Natural killer cell (primary cell): ENCODE results near the gene MAP2K2. TPM values are rescaled to one million over a fixed set of nuclear protein-coding genes. Genes with fewer than 3 reads are reported as not detected.

ENCODE experiments used
- ATAC-seq, 3 donors: fragments of 150-1000 bp in 2 of 3; fragments of 200-7000 bp in 1 of 3; cut with Tn5 transposase; 1 replicate in 1 of 3; 2 replicates in 2 of 3; pipeline ENCODE4 v1.10.0; 2021; ENCODE audit warnings: mild to moderate bottlenecking in 2 of 3, moderate library complexity in 2 of 3
- DNase-seq, 2 donors: peaks; one replicate each; pipeline versions ENCODE4 v3.0.0 to v3.0.0-alpha.2; 2013 to 2021; ENCODE audit warnings: mixed read lengths in 1 of 2
- H3K27ac ChIP-seq: one replicate; pipeline ENCODE4 v1.5.1; 2013; ENCODE audit warnings: mild to moderate bottlenecking, low read length
- H3K27me3 ChIP-seq: one replicate; pipeline ENCODE4 v1.6.1; 2013; ENCODE audit warnings: low read length; ENCODE audit not compliant: control insufficient read depth, insufficient read depth
- H3K36me3 ChIP-seq: one replicate; pipeline ENCODE4 v1.6.1; 2013; ENCODE audit warnings: low read length; ENCODE audit not compliant: control insufficient read depth, insufficient read depth
- H3K4me1 ChIP-seq: one replicate; pipeline ENCODE4 v1.6.1; 2013; ENCODE audit warnings: low read length; ENCODE audit not compliant: control insufficient read depth, insufficient read depth
- H3K4me3 ChIP-seq: one replicate; pipeline ENCODE4 v1.5.1; 2013; ENCODE audit warnings: low read length
- H3K9me3 ChIP-seq: one replicate; pipeline ENCODE4 v1.6.1; 2013; ENCODE audit warnings: low read length; ENCODE audit not compliant: control insufficient read depth, insufficient read depth
- H3K27ac Mint-ChIP-seq, 2 donors: one replicate each; pipeline ENCODE4 v1.8.0; 2022; ENCODE audit warnings: mild to moderate bottlenecking in 2 of 2, mixed read lengths in 2 of 2, moderate library complexity in 1 of 2
- H3K27me3 Mint-ChIP-seq, 2 donors: one replicate each; pipeline ENCODE4 v1.8.0; 2022; ENCODE audit warnings: low read depth in 2 of 2, mixed read lengths in 2 of 2
- H3K36me3 Mint-ChIP-seq: one replicate; pipeline ENCODE4 v1.8.0; 2022; ENCODE audit warnings: mixed read lengths
- H3K4me1 Mint-ChIP-seq, 2 donors: one replicate each; pipeline ENCODE4 v1.8.0; 2022; ENCODE audit warnings: mixed read lengths in 2 of 2
- H3K4me3 Mint-ChIP-seq: one replicate; pipeline ENCODE4 v1.8.0; 2022; ENCODE audit warnings: mild to moderate bottlenecking, moderate library complexity, mixed read lengths
- H3K9me3 Mint-ChIP-seq, 2 donors: one replicate each; pipeline ENCODE4 v1.8.0; 2022; ENCODE audit warnings: mixed read lengths in 2 of 2
- WGBS: methylation state at CpG from one replicate; pipeline ENCODE4 v1.1.7; 2013; ENCODE audit warnings: missing lambda C conversion rate; ENCODE audit not compliant: insufficient coverage; 5-methylcytosine and 5-hydroxymethylcytosine counted together
- intact Hi-C: fragments of 100-400 bp; cut with micrococcal nuclease; formaldehyde crosslinking; loops from one replicate; pipeline ENCODE4 v1.14.2; 2022
- total RNA-seq, 4 donors: library from RNA; stranded (reverse); fragments of 120-200 nt in 1 of 4; gene quantifications; one replicate each; pipeline versions ENCODE4 v1.2.3 to v1.2.4, GENCODE V29; 2013 to 2022
- TF ChIP-seq, protein P1 (sequence below): fragments of 200-600 bp; IDR thresholded peaks from one replicate; pipeline ENCODE4 v1.8.0; 2022; ENCODE audit warnings: antibody characterized with exemption

The MAP2K2 gene
- total RNA-seq, 3 donors from 2014 or later (not counting 1 experiment from before 2014, with no cell fraction given): 137 to 154 (median 152) TPM

DNA sequence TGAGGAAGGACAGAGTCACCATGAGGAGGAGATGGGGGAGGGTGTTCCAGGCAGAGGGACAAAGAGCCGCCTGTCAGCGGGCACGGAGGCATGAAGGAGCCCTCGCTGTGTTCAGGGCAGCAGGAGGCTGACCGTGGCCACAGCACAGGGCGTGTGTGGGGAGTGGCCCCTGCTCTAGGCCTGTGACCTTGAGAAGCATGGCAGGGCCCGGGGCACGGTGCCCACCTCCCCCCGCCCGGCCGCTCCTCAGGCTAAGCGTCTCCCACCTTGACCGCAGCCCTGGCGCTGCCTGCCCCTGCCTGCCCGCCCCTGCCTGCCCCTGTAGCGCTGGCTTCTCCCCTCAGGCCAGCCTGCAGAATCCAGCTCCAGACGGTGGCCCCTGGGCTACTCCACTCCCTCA is 11.6 kb downstream of the MAP2K2 start:
- Histone ChIP-seq H3K4me1 (peaks cover 81% of the 10 kb centered on the region), H3K27ac (no peak overlapping the region), H3K36me3 (peaks cover 43% of the 10 kb centered on the region), H3K9me3 (no peaks in the 10 kb centered on the region), H3K4me3 (no peak overlapping the region), H3K27me3 (no peaks in the 10 kb centered on the region)
- H3K9me3 Mint-ChIP-seq: no peaks in the 10 kb centered on the region
- H3K4me3 Mint-ChIP-seq: no peak overlapping the region
- H3K27me3 Mint-ChIP-seq: no peaks in the 10 kb centered on the region
- no peaks in the 10 kb centered on the region for H3K36me3 Mint-ChIP-seq
- DNase-seq: no peak
- WGBS: 93% methylated on average over 17 of the region's 17 CpGs
- intact Hi-C loops: no loop called here
- H3K27ac Mint-ChIP-seq: peak overlapping the region; percentile 71 to 87
- TF ChIP-seq, protein P1, sequence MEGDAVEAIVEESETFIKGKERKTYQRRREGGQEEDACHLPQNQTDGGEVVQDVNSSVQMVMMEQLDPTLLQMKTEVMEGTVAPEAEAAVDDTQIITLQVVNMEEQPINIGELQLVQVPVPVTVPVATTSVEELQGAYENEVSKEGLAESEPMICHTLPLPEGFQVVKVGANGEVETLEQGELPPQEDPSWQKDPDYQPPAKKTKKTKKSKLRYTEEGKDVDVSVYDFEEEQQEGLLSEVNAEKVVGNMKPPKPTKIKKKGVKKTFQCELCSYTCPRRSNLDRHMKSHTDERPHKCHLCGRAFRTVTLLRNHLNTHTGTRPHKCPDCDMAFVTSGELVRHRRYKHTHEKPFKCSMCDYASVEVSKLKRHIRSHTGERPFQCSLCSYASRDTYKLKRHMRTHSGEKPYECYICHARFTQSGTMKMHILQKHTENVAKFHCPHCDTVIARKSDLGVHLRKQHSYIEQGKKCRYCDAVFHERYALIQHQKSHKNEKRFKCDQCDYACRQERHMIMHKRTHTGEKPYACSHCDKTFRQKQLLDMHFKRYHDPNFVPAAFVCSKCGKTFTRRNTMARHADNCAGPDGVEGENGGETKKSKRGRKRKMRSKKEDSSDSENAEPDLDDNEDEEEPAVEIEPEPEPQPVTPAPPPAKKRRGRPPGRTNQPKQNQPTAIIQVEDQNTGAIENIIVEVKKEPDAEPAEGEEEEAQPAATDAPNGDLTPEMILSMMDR: no peak
- peaks cover 55 to 60% of the 10 kb centered on the region in 2 donors for H3K4me1 Mint-ChIP-seq
- no peak for ATAC-seq

DNA sequence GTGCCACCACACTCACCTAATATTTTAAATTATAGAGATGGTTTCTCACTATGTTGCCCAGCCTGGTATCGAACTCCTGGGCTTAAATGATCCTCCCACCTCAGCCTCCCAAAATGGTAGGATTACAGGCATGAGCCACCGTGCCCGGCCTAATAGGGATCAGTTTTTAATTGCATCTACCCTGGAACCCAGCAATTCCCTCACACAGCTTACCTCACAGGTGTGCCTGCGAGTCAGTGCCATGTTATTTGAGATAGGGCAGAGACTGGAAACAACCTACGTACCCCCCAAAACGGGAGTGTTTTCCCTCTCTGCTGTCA is 14.3 kb downstream of the MAP2K2 start:
- no peaks in the 10 kb centered on the region for H3K9me3 ChIP-seq
- TF ChIP-seq, protein P1: no peak
- Mint-ChIP-seq H3K36me3 (no peaks in the 10 kb centered on the region), H3K27me3 (no peaks in the 10 kb centered on the region), H3K27ac (peak overlapping the region; percentile 97 to 99), H3K4me1 (peaks cover 63 to 70% of the 10 kb centered on the region in 2 donors), H3K4me3 (peak overlapping the region; percentile 78), H3K9me3 (no peaks in the 10 kb centered on the region)
- no peak overlapping the region for H3K4me3 ChIP-seq
- peaks cover 91% of the 10 kb centered on the region for H3K4me1 ChIP-seq
- ATAC-seq: no peak
- H3K27ac ChIP-seq: peak overlapping the region; percentile 83
- H3K27me3 ChIP-seq: no peaks in the 10 kb centered on the region
- H3K36me3 ChIP-seq: peaks cover 30% of the 10 kb centered on the region
- no peak for DNase-seq
- WGBS: 80% methylated on average over 6 of the region's 6 CpGs
- intact Hi-C loops: loop anchor here (1.0 to 2.0 kb wide), 3 partner anchors 20 to 297 kb away; no protein-coding TSS in a partner anchor

DNA sequence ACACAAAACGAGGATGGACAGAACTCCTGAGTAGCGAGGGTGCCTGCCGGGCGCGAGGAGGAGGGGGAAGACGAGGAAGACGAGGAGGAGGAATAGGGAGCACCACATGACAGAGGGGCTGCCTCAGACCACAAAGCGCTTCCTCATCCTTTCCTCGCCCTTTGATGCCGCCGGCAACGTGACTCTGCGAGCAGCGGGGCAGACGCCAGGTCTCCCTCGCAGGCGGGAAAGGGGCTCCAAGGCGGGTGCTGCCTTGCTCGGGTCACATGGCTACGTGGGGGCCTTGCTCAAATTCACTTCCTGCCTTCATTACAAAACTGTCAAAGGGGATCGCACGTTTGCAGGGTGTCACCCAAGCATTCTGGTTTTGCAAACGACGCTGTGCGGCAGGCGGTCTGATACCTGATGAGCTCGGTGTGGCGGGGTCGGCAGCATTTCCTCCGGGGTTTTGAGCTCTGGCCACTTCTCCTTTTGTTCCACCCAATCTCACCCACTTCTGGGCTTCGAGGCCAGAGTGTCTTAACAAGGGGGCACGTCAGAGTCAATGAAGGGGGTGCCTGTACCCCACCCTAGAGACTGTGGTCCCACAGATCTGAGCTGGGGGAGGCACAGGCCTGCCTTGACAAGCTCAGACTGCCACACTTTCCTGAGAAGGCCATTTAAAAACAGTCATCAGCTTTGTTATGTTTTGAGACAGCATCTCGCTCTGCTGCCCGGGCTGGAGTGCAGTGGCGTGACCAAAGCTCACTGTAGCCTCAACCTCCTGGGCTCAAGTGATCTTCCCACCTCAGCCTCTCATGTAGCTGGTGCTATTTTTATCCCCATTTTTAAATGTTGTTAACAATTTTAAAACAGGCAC is 14.9 kb downstream of the MAP2K2 start:
- peak overlapping the region; percentile 78 for H3K4me3 Mint-ChIP-seq
- H3K4me1 ChIP-seq: peaks cover 91% of the 10 kb centered on the region
- no peaks in the 10 kb centered on the region for H3K27me3 Mint-ChIP-seq
- H3K9me3 ChIP-seq: no peaks in the 10 kb centered on the region
- peak overlapping the region; percentile 97 to 99 for H3K27ac Mint-ChIP-seq
- H3K27me3 ChIP-seq: no peaks in the 10 kb centered on the region
- WGBS: 2% methylated on average over 35 of the region's 35 CpGs
- TF ChIP-seq, protein P1: no peak
- peak; percentile 83 to 91 for DNase-seq
- peaks cover 27% of the 10 kb centered on the region for H3K36me3 ChIP-seq
- ATAC-seq: peak; percentile 52 to 79 (median 69)
- intact Hi-C loops: loop anchor here (1.0 to 2.0 kb wide), 3 partner anchors 20 to 296 kb away; no protein-coding TSS in a partner anchor
- peaks cover 63 to 70% of the 10 kb centered on the region in 2 donors for H3K4me1 Mint-ChIP-seq
- no peaks in the 10 kb centered on the region for H3K36me3 Mint-ChIP-seq
- no peak overlapping the region for H3K4me3 ChIP-seq
- peak overlapping the region; percentile 83 for H3K27ac ChIP-seq
- H3K9me3 Mint-ChIP-seq: no peaks in the 10 kb centered on the region
